ENCODE data around the gene ANLN.
"Not testable (repeated sequence)": the region's sequence is repeated elsewhere in the genome, so short reads cannot be mapped to it uniquely, and the experiment has no call there.

Gene ANLN

GRCh38 chr7:36415144-36415543 lies 25.5 kb downstream of the ANLN start:
- DNase-seq: no peak

- no peak for DNase-seq
These were observed 26.6 kb downstream of the ANLN start for GRCh38 chr7:36416251-36416650.

GRCh38 chr7:36420307-36420706 lies 30.6 kb downstream of the ANLN start:
- no peak for DNase-seq

DNA sequence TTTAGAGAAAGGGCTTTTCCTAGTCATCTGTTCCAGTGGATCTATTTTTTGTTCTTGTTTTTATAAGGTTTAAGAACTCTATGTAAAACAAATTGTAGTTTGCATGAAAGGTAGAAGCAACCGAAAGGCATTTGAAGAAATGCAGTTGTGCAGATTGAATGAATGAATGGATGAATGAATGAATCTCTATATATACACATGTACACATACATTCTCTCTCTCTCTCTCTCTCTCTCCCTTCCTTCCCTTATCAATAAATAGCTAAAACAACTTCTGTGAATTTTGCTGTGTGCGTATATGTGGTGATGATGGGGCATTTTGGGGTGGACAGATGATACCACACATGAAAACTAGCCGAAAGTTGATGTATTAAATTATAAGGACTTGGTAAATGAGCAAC lies 32.4 kb downstream of the ANLN start:
- DNase-seq: no peak

- DNase-seq: no peak
These were observed 34.0 kb downstream of the ANLN start for GRCh38 chr7:36423633-36424032.

GRCh38 chr7:36430186-36430585 lies 40.5 kb downstream of the ANLN start:
- no peak for DNase-seq

DNA sequence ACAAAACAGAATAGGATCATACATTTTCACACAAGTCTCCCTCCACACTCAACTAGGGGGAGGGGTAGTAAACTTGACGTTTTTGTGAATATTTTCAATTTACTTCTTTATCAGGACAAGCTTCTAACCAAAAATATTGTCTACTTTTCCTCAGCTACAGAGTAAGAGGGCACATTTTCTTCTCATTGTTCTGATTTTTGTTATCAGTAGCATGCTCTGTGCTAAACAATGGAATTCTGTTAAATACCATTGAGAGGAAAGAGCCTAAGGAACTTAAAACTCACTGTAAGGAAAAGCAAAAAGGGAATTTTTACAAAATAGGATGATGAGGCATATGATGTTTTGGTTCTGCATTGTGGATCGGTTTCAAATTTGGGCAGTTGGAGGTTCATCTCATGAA lies 41.2 kb downstream of the ANLN start:
- DNase-seq: no peak

DNA sequence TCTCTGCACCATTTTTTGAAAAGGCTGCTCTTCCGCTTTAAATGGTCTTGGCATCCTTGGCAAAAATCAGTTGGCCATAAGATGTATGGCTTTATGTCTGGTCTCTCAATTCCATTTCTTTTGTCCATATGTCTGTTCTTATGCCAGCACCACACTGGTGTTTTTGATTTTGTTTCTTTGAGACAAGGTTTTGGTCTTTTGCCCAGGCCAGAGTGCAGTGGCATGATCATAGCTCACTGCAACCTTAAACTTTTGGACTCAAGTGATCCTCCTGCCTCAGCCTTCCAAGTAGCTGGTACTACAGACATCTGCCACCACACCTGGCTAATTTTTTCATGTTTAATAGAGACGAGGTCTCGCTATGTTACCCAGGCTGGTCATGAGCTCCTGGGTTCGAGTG lies 48.5 kb downstream of the ANLN start:
- no peak for DNase-seq

DNA sequence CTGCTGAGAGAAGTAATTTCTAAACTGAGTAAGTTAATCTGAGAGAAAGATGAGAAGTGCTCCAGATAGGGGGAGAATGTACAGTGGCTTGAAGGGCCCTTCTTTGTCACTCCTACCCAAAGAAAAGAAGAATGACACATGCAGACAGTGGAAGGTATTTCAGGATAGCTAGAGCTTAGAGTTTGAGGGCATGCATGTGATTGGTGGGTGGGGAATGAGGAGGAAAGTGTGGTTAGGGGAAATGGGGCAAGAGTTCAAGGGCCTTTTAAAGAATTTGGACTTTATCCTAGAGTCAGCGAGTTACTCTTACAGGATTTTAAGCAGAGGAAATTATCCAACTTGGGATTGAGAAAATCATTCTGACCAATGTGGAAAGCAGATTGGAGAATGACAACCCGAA lies 50.0 kb downstream of the ANLN start:
- DNase-seq: no peak

DNA sequence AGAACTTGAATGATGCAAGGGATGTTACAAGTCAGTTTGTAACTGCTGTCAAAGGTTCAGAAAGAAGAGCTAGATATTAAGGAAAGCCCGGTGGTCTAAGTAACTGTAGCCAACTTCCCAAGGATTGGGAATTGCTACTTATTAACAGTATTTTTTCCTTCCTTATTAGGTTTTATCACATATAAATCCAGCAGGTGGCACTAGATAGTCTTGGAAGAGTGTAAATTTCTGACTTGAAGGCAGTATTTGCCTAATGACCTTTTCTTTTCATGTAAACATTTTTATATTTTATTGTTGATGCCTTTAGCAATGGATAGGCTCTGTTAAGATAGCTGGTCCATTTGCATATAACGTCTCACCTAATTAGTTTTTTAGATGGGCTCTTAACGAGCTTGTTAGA lies 51.2 kb downstream of the ANLN start:
- DNase-seq: no peak

DNA sequence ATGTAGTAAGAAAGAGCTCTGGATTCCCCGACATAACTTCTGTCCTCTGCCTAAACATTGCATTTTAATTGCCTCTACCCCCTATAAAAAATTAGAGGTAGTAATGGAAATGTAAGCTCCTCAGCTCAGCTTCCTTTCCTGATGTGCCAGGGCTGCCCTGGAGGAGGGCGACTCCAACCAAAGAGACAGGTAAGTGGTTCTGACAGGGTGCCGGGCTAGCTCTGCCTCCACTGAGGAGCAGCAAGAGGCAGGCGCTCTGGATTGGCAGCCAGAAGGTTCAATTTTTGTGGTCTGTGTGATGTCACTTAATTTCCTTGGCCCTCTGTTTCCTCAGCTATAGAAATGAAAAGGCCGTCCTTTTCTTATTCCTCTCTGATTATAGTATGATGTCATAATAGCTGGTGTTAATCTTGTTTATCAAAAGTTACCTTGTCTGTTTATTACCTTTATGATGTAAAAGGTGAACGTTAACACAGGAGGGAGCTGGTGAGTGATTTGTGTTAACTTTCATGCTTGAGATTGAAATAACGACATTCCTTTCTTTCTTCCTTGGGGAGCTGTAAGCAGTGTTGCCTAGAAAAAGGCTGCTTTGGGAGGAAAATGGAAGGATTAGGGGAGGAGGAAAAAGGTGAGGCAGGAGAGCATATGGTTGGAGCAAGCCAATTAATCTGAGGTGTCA lies 51.8 kb downstream of the ANLN start:
- no peak for DNase-seq

GRCh38 chr7:36448781-36449379 lies 59.2 kb downstream of the ANLN start:
- DNase-seq: no peak

DNA sequence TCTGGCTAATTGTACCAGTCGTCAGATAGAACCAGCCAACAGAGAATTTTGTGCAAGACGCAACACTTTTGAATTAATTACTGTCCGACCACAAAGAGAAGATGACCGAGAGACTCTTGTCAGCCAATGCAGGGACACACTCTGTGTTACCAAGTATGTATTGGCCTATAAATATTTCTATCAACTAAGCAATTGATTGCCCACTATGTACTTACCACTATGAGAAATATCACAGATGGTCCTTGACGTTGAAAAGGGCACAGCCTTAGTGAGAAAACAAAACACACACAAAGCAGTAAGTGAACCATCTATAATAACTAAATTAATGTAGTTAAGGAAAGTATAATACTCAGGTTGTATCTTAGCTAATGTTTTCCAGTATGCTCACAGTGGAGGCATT lies 60.0 kb downstream of the ANLN start:
- no peak for DNase-seq

GRCh38 chr7:36453769-36454168 lies 64.1 kb downstream of the ANLN start:
- DNase-seq: no peak

DNA sequence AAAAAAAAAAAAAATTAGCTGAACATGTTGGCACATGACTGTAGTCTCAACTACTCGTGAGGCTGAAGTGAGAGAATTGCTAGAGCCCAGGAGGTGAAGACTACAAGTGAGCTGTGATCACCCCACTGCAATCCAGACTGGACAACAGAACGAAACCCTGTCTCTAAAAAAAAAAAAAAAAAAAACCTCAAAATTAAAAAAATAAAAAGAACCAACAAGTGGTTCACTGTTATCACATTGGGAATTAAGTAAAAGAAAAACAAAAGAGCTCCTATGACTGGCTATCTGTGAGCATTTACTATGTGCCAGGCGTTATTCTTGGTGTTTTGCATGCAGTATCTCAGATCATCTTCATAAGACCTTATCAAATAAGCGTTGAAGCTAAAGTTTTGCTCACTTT lies 66.0 kb downstream of the ANLN start:
- no peak for DNase-seq

- no peak for DNase-seq
These were observed 66.5 kb downstream of the ANLN start for GRCh38 chr7:36456138-36456537.

GRCh38 chr7:36456548-36456947 lies 66.9 kb downstream of the ANLN start:
- no peak for DNase-seq

GRCh38 chr7:36459236-36459960 lies 69.7 kb downstream of the ANLN start:
- DNase-seq: no peak

DNA sequence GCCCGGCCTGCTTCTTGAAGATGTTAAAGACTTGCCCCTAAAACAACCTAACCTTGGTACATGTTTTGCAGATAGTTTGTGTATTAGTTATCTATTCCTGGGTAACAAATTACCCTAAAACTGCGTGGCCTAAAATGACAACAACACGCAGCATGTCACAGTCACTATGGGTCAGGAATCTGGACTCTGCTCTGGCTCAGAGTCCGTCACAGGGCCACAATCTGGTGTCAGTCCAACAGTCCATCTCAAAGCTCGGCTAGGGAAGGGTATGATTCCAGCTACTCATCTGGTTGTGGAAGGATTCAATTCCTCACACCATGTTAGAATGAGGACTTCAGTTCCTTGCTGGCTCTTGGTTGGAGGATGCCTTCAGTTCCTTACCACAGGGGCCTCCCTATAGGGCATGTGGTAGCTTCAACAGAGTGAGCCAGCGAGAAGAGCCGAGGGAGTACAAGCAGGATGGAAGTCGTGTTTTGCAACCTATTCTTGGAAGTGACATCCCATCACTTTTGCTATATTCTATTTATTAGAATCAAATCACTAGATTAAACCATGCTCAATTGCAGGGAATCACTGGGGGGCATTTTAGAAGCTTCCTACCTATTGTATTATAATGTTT lies 71.3 kb downstream of the ANLN start:
- DNase-seq: no peak

DNA sequence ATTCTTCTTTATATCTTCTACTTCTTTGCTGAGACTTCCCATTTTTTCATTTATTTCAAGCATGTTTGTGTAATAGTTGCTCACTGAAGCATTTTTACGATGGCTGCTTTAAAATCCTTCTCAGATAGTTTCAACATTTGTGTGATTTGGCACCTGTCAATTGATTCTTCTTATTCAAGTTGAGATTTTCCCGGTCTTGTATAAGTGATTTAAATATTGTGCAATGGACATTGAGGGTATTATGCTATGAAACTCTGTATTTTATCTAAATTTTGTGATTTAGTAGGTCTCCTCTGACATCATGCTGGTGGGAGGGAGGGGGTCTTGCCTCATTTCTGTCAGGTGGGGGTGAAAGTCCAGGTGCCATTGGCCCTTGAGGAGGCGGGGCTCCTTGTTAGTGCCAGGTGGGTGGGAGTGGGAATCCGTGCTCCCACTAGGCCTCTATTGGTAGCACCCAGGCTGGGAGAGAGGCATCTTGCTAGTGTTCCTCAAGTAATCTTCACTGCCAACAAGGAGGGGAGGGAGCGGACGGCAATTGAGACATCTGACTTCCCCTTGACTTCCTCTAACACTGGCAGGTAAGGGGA lies 73.0 kb downstream of the ANLN start:
- no peak for DNase-seq

DNA sequence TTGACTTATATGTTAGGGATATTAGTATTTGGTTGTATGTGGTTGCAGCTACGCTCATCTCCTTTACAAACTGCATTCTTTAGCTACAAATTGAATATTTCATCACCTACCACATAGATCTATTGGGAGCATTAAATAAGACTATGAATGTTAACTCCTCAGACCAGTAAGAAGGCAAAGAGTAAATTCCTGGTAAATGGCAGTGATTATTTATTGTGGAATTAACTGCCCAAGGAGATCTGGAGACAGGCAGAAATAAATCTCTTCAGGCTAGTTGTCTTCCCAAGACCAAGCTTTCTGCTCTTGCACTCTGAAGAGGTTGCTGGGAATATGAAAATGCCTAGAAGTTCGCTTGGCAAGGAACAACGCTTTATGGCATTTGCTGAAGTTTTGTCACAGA lies 74.6 kb downstream of the ANLN start:
- DNase-seq: no peak

- not testable (repeated sequence) for DNase-seq
These were observed 76.3 kb downstream of the ANLN start for GRCh38 chr7:36466001-36466400.

- DNase-seq: no peak
These were observed 78.9 kb downstream of the ANLN start for GRCh38 chr7:36468370-36469101.
